AG04449 (cell line): ENCODE measurements around the gene JUND.

Source experiments
- CTCF ChIA-PET: fragments of 350-600 bp; formaldehyde crosslinking; extraction: SDS; loops from one replicate; lab custom pipeline; 2021; ENCODE audit warnings: antibody characterized with exemption; lab: Yijun Ruan, JAX
- POLR2A ChIA-PET: fragments of 400-600, 350-600 bp; formaldehyde crosslinking; extraction: SDS; loops from one replicate; lab custom pipeline; 2020; ENCODE audit warnings: antibody characterized with exemption, inconsistent platforms; lab: Yijun Ruan, JAX
- DNase-seq: peaks from one replicate; pipeline ENCODE4 v3.0.0-alpha.2; 2010; ENCODE audit warnings: low read depth, low spot score
- H3K4me3 ChIP-seq: 2 replicates; pipeline ENCODE4 v1.5.1; 2011; ENCODE audit warnings: low read depth, mild to moderate bottlenecking, control low read depth, low read length
- TF ChIP-seq, protein P1 (sequence below): IDR thresholded peaks from one replicate; pipeline ENCODE4 v1.5.1; 2011; ENCODE audit warnings: mild to moderate bottlenecking, moderate library complexity, low read length, control low read depth, inconsistent platforms; ENCODE audit not compliant: insufficient read depth; ENCODE audit errors: missing control alignments

The JUND gene

GRCh38 chr19:18264971-18265540 lies 16.4 kb downstream of the JUND start:
- POLR2A ChIA-PET: no interaction called here
- CTCF ChIA-PET: interaction anchor here (2.2 to 2.8 kb wide), 2 partner anchors 10 to 14 kb away, joined by 7 to 9 read pairs; a partner anchor contains a TSS
- TF ChIP-seq, protein P1, sequence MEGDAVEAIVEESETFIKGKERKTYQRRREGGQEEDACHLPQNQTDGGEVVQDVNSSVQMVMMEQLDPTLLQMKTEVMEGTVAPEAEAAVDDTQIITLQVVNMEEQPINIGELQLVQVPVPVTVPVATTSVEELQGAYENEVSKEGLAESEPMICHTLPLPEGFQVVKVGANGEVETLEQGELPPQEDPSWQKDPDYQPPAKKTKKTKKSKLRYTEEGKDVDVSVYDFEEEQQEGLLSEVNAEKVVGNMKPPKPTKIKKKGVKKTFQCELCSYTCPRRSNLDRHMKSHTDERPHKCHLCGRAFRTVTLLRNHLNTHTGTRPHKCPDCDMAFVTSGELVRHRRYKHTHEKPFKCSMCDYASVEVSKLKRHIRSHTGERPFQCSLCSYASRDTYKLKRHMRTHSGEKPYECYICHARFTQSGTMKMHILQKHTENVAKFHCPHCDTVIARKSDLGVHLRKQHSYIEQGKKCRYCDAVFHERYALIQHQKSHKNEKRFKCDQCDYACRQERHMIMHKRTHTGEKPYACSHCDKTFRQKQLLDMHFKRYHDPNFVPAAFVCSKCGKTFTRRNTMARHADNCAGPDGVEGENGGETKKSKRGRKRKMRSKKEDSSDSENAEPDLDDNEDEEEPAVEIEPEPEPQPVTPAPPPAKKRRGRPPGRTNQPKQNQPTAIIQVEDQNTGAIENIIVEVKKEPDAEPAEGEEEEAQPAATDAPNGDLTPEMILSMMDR: no peak
- H3K4me3 ChIP-seq: no peak overlapping the region
- DNase-seq: no peak

DNA sequence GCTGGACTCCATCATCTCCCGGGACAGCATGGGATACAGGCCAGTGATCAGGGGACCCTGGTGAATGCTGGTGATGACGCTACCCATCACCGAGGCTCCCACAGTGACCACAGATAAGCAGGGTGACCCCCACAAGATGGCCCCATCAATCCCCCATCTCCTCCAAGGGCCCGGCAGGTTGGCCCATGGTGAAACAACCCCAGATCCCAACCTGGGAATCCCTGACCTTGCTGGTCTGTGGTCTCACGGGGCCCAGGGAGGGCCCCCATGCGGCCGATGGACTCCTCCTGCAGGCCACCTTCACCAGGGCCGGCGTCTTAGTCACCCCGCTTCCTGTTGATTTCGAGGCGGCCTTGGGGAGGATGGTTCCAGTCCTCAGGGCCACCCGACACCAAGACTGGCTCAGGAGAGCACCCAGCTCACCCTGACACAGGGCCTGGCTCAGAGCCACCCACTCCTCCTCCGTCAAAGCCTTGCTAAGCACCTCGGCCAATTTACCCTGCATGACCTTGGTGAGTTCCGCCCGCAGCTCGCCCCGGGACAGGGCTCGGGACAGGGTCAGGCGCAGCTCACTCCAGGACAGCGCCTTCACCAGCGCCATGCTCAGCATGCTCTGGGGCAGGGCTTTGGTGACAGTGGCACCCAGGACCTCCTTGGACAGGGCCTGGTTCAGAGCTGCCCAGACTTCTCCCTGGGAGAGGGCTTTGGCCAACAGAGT lies 17.1 kb downstream of the JUND start:
- no peak overlapping the region for H3K4me3 ChIP-seq
- TF ChIP-seq, protein P1: no peak
- CTCF ChIA-PET: interaction anchor here (2.2 to 2.8 kb wide), 2 partner anchors 10 to 15 kb away, joined by 7 to 9 read pairs; a partner anchor contains a TSS
- DNase-seq: no peak
- POLR2A ChIA-PET: no interaction called here

- TF ChIP-seq, protein P1: no peak
- no peak for DNase-seq
- CTCF ChIA-PET: interaction anchor here (0.7 to 2.8 kb wide), 6 partner anchors 9 to 65 kb away, joined by 3 to 11 read pairs (median 7); a partner anchor contains a TSS
- no peak overlapping the region for H3K4me3 ChIP-seq
- POLR2A ChIA-PET: interaction anchor here (1.8 kb wide), 1 partner anchor 11 kb away, joined by 7 read pairs; the partner anchor contains the start of gene IQCN
These were observed 17.9 kb downstream of the JUND start for GRCh38 chr19:18263324-18264136.

GRCh38 chr19:18262917-18263316 lies 18.5 kb downstream of the JUND start:
- no peak for DNase-seq
- H3K4me3 ChIP-seq: no peak overlapping the region
- TF ChIP-seq, protein P1: no peak
- ChIA-PET CTCF (interaction anchor here (0.7 to 2.8 kb wide), 5 partner anchors 8 to 66 kb away, joined by 3 to 11 read pairs (median 7); a partner anchor contains a TSS), POLR2A (interaction anchor here (1.8 kb wide), 1 partner anchor 12 kb away, joined by 7 read pairs; the partner anchor contains the start of gene IQCN)

DNA sequence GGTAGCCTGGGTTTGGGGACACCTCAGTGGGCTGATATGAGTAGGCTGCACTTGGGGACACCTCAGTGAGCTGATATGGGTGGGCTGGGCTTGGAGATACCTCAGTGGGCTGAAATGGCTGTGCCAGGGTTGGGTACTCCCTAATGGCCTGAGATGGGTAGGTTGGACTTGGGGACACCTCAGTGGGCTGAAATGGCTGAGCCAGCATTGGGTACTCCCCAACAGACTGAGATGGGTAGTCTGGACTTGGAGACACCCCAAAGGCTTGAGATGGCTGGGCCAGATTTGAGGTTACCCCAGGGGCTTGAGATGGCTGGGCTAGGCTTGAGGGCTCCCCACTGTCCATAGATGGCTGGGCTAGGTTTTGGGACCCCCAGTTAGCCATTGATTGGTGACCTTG lies 19.3 kb downstream of the JUND start:
- ChIA-PET POLR2A (interaction anchor here (1.8 kb wide), 1 partner anchor 12 kb away, joined by 7 read pairs; the partner anchor contains the start of gene IQCN), CTCF (interaction anchor here (1.0 to 2.2 kb wide), 3 partner anchors 10 to 66 kb away, joined by 5 to 15 read pairs (median 7); no protein-coding TSS in a partner anchor)
- DNase-seq: no peak
- TF ChIP-seq, protein P1: no peak
- no peak overlapping the region for H3K4me3 ChIP-seq
